Esophagus muscularis mucosa (tissue), 4 donors: ENCODE data around the gene CLP1.

Source experiments
- EP300 ChIP-seq: sonication (generic); formaldehyde crosslinking; IDR thresholded peaks from one replicate; pipeline ENCODE4 v1.6.1; 2017; ENCODE audit warnings: antibody characterized with exemption
- POLR2A ChIP-seq: fragments of 450-650 bp; IDR thresholded peaks from one replicate; pipeline ENCODE4 v1.6.1; 2017; ENCODE audit warnings: antibody characterized with exemption, moderate library complexity, mild to moderate bottlenecking, low read depth
- TF ChIP-seq, protein P1 (sequence below), 3 experiments: fragments of 200-600 bp in 2 of 3; fragments of 450-650 bp in 1 of 3; sonication (generic) in 2 of 3; IDR thresholded peaks; one replicate each; pipeline ENCODE4 v1.5.1; 2017 to 2019; ENCODE audit warnings: antibody characterized with exemption in 3 of 3, mild to moderate bottlenecking in 2 of 3, moderate library complexity in 1 of 3

DNA sequence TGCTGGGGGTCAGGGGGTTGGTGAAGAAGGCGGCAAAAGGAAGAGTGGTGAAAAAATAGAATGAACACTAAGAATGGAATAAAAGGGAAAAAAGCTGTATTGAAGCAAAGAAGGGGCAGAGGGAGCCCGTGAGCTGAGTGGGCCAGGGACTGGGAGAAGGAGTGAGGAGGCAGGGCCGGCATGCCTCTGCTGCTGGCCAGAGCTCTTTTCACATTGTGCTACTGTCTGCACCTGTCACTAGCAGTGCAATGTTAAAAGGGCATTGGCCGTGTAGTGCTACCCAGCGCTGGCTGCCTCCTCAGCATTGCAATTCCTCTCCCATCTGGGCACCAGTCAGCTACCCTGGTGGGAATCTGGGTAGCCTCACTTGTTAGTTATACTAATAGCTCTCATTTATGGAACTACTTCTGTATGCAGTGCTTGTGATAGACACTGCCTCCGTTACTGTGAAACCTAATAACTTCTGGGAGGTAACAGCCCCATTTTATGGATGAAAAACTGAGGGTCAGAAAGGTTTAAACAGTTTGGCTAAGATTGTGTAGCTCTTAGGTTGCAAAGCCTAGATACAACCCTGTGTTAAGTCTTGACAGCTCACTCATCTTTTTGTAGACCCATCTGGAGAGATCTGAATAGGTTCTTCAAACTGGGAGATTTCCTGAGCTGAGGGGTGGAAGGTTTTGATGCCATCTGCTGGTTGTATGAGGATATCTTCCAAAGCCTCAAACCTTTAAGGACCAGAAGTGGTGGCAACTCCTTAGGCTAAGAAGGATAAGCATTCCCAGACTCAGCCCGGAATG is 16.4 kb upstream of the CLP1 start:
- TF ChIP-seq, protein P1, sequence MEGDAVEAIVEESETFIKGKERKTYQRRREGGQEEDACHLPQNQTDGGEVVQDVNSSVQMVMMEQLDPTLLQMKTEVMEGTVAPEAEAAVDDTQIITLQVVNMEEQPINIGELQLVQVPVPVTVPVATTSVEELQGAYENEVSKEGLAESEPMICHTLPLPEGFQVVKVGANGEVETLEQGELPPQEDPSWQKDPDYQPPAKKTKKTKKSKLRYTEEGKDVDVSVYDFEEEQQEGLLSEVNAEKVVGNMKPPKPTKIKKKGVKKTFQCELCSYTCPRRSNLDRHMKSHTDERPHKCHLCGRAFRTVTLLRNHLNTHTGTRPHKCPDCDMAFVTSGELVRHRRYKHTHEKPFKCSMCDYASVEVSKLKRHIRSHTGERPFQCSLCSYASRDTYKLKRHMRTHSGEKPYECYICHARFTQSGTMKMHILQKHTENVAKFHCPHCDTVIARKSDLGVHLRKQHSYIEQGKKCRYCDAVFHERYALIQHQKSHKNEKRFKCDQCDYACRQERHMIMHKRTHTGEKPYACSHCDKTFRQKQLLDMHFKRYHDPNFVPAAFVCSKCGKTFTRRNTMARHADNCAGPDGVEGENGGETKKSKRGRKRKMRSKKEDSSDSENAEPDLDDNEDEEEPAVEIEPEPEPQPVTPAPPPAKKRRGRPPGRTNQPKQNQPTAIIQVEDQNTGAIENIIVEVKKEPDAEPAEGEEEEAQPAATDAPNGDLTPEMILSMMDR (IDR thresholded peaks at IDR 0.05): peak; percentile 38 to 57 (median 45)
- TF ChIP-seq POLR2A: no peak
- TF ChIP-seq EP300: no peak
